ENCODE results near the gene FAM193A. TPM values are rescaled to one million over a fixed set of nuclear protein-coding genes. Genes with fewer than 3 reads are reported as not detected.
"Not testable (repeated sequence)": the region's sequence is repeated elsewhere in the genome, so short reads cannot be mapped to it uniquely, and the experiment has no call there.

Gene FAM193A
- total and polyA plus RNA-seq, 12 donors = 12.9 to 30.8 (median 23.1) TPM

DNA sequence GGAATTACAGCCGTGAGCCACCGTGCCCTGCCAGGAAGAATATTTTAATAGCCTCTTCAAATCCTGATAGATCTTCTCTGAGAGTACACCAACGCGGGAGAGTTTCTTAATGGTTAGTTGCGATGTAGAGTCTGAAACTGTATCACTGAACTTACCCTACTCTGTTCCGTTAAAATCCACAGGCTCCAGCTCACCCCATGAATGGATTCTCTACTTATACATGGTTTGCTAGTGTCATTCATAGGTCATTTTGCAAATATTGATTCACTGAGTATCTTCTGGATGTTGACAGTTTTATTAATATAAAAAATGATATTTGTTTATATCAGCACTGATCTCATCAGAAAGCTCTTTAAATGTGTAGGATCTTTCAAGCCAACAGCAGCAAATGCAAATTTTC, 99.9 kb downstream of the FAM193A start:
- no peak overlapping the region for H3K4me3 ChIP-seq
- intact Hi-C loops (cut with DNase I) = no loop called here
- peaks cover 0 to 53% of the 10 kb centered on the region in 2 donors for H3K36me3 ChIP-seq (replicated peaks in 1 of 2)
- H3K9me3 ChIP-seq (replicated peaks in 1 of 3) = no peaks in the 10 kb centered on the region
- no peaks in the 10 kb centered on the region for H3K27me3 ChIP-seq
- H3K4me1 ChIP-seq (replicated peaks in 1 of 2) = no peaks in the 10 kb centered on the region
- no peak overlapping the region for H3K27ac ChIP-seq
- no peak for DNase-seq
- 89 to 96% (median 92%) methylated on average over 6 of the region's 6 CpGs for WGBS, 4 donors
- TF ChIP-seq CTCF (IDR thresholded peaks at IDR 0.05) (no peak), POLR2A (IDR thresholded peaks at IDR 0.05) (no peak)

- H3K36me3 ChIP-seq (replicated peaks in 1 of 2) = peaks cover 0 to 51% of the 10 kb centered on the region in 2 donors
- H3K27me3 ChIP-seq; H3K27ac ChIP-seq; H3K4me3 ChIP-seq; H3K9me3 ChIP-seq (replicated peaks in 1 of 3); intact Hi-C loops (cut with DNase I); H3K4me1 ChIP-seq (replicated peaks in 1 of 2): not testable (repeated sequence)
- DNase-seq = peak in 2 of 7 donors; percentile 8 to 39
- 91 to 98% (median 97%) methylated on average over 5 of the region's 5 CpGs for WGBS, 4 donors
Observed at GRCh38 chr4:2636994-2637393, 100.5 kb downstream of the FAM193A start.

DNA sequence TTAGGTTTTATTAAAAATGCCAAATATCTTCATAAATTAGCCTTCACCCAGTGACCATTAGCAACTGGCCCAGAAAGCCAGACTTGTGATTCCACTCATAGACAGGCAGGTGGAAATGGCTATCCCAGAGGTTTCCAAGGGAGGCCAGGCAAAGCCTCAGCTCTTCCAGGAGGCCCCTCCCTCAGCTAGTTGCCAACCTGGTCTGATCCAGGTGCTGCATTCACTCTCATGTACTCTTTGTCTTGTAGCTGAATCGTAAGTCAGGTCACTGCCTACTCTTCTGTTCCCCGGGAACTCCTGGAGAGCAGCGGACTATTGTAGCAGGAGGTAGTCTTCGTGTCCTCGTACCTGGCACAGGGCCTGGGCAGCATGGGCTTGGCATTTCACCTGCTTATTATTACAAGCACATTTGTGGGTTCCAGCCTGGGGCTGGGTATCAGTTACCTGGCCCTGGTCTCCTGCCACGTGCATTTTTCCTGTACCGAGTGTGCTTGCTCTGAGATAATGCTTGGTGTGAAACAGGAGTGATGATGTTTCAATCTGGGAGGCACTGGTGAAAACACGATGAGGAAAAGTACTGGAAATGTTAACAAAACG, 101.6 kb downstream of the FAM193A start:
- DNase-seq = peak in 2 of 7 donors; percentile 4 to 42
- Histone ChIP-seq H3K27ac (no peak overlapping the region), H3K9me3 (replicated peaks in 1 of 3) (no peaks in the 10 kb centered on the region), H3K4me3 (no peak overlapping the region), H3K27me3 (no peaks in the 10 kb centered on the region), H3K36me3 (replicated peaks in 1 of 2) (peaks cover 0 to 44% of the 10 kb centered on the region in 2 donors), H3K4me1 (replicated peaks in 1 of 2) (no peaks in the 10 kb centered on the region)
- TF ChIP-seq POLR2A (IDR thresholded peaks at IDR 0.05) = no peak
- TF ChIP-seq CTCF (IDR thresholded peaks at IDR 0.05) = no peak
- 93 to 98% (median 94%) methylated on average over 9 of the region's 9 CpGs for WGBS, 4 donors
- intact Hi-C loops (cut with DNase I) = no loop called here

DNA sequence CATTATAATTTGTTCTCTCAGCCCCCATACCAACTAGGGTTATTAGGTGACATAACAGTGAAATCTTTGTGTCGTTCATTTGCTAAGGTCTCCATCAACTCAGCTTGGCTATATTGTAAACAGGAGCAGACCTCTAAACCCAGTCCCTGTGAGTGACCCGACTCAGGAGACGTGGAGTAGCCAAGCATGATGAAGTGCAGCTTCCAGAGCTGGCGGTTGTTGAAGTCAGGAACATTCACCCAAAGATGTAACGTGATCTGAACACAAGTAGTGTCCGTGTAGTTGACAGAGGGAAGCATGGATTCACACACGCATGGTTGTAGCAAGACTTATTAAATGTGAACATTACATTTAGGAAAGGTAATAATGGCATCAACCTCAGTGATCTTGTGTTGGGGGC, 102.3 kb downstream of the FAM193A start:
- Histone ChIP-seq H3K27me3 (no peaks in the 10 kb centered on the region), H3K9me3 (replicated peaks in 1 of 3) (no peaks in the 10 kb centered on the region), H3K36me3 (replicated peaks in 1 of 2) (peaks cover 0 to 43% of the 10 kb centered on the region in 2 donors), H3K4me3 (no peak overlapping the region), H3K27ac (no peak overlapping the region), H3K4me1 (replicated peaks in 1 of 2) (no peaks in the 10 kb centered on the region)
- WGBS, 4 donors = 89 to 93% (median 92%) methylated on average over 7 of the region's 7 CpGs
- intact Hi-C loops (cut with DNase I) = no loop called here
- TF ChIP-seq POLR2A (IDR thresholded peaks at IDR 0.05) (no peak), CTCF (IDR thresholded peaks at IDR 0.05) (no peak)
- DNase-seq = peak in 1 of 7 donors; percentile 18

DNA sequence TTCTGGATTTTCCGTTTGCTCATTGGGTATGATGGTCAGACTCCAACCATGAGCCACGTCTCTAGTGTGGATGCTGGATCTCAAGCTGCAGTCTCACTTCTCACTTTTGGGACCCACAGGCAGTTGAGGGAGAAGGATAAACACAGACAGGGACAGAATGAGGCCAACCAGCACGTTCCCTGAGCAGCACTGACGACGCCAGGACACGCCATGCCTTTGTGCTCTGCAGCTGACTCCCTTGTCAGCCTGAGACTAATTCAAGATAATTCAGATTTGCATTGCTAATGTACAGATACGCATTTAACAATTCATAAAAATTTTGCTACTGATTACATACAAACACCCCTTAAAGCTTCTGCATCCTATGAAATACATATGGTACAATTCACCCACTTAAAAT, 106.5 kb downstream of the FAM193A start:
- TF ChIP-seq POLR2A (IDR thresholded peaks at IDR 0.05) = no peak
- TF ChIP-seq CTCF (IDR thresholded peaks at IDR 0.05) = no peak
- WGBS, 4 donors = 87 to 96% (median 94%) methylated on average over 3 to 7 of the region's 7 CpGs
- Histone ChIP-seq H3K9me3 (replicated peaks in 1 of 3) (no peaks in the 10 kb centered on the region), H3K4me3 (no peak overlapping the region), H3K27ac (no peak overlapping the region), H3K27me3 (no peaks in the 10 kb centered on the region), H3K4me1 (replicated peaks in 1 of 2) (no peaks in the 10 kb centered on the region), H3K36me3 (replicated peaks in 1 of 2) (peaks cover 0 to 55% of the 10 kb centered on the region in 2 donors)
- intact Hi-C loops (cut with DNase I) = no loop called here
- peak in 3 of 7 donors; percentile 9 to 18 (median 11) for DNase-seq

Measured in adrenal gland (tissue), 12 donors.